T-helper 1 cell treated with Interleukin-12 subunit alpha and Interleukin-12 subunit beta and Interleukin-4 antibody, amounts not matched to agents 30 μg/mL and 1 μg/mL, for 36 hours (primary cell): ENCODE data around the gene SH3RF3.
"Not testable (repeated sequence)": the region's sequence is repeated elsewhere in the genome, so short reads cannot be mapped to it uniquely, and the experiment has no call there.

Experiments used
- H3K27ac Mint-ChIP-seq: one replicate; pipeline ENCODE4 v1.8.0; 2021; ENCODE audit warnings: mild to moderate bottlenecking, mixed read lengths
- H3K27me3 Mint-ChIP-seq: one replicate; pipeline ENCODE4 v1.8.0; 2021; ENCODE audit warnings: low read depth, mixed read lengths
- H3K36me3 Mint-ChIP-seq: one replicate; pipeline ENCODE4 v1.8.0; 2021; ENCODE audit warnings: low read depth, mixed read lengths
- H3K4me1 Mint-ChIP-seq: one replicate; pipeline ENCODE4 v1.8.0; 2021; ENCODE audit warnings: low read depth, mixed read lengths
- H3K4me3 Mint-ChIP-seq: one replicate; pipeline ENCODE4 v1.8.0; 2021; ENCODE audit warnings: mild to moderate bottlenecking, moderate library complexity, mixed read lengths
- H3K9me3 Mint-ChIP-seq: one replicate; pipeline ENCODE4 v1.8.0; 2021; ENCODE audit warnings: mixed read lengths

Gene SH3RF3

DNA sequence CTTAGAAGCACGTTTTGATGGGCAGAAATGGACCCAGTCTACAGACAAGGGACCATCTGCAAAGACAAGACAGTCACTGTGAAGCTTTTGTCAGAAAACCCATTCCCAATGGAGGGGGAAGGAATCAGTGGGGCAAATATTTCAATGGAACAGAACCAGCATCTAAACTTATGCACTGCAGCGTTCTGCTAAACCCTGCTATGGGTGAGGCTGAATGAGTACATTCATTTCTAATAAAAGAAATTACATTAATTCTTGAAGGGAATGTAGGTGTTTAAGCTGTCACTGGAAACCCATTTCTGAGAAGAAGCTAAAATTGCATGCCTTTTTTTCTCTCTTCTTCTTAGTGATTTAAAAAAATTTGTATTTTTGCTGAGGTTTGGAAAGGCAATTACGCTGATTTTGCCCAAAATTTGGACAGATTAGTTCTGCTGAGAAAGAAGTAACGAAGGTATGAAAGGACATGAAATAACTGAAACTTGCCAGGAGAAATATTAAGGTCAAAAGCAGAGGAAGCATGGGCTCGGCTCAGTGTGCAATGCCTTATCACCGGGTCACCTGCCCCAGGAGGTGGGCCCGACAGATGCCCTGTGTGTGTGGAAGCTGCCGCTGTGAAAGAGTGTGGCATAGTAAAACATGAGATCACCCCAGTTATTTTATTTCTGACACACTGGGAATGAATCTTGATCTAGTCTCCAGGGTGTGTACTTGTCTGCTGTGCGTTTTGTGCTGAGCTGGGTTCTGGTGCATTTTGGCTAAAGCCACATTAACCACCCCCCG, 24.2 kb downstream of the SH3RF3 start:
- no peak overlapping the region for H3K4me3 Mint-ChIP-seq
- H3K27me3 Mint-ChIP-seq: peaks cover 45% of the 10 kb centered on the region
- no peaks in the 10 kb centered on the region for H3K36me3 Mint-ChIP-seq
- no peak overlapping the region for H3K27ac Mint-ChIP-seq
- no peaks in the 10 kb centered on the region for H3K9me3 Mint-ChIP-seq
- peaks cover 2% of the 10 kb centered on the region for H3K4me1 Mint-ChIP-seq

DNA sequence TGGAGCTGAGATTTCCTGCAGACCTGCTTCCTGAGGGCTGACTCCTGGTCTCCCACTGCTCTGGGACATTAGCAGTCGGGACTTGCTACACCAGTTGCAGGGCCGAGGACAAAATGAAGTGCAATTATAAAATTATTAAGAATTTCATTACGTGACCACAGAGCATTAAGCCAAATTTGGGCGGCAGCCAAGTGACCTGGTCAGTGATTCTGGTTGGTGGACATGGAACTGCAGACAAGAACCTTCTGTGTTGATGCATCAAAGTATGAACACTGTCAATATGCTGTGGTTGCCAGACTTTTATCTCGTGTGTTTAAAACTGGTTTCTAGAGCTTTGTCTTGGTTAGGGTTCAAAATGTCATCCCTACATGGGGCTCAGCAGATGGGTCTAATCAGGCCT, 24.8 kb downstream of the SH3RF3 start:
- Mint-ChIP-seq H3K27me3 (peaks cover 40% of the 10 kb centered on the region), H3K36me3 (no peaks in the 10 kb centered on the region), H3K4me3 (no peak overlapping the region), H3K4me1 (peaks cover 2% of the 10 kb centered on the region), H3K9me3 (no peaks in the 10 kb centered on the region), H3K27ac (no peak overlapping the region)

DNA sequence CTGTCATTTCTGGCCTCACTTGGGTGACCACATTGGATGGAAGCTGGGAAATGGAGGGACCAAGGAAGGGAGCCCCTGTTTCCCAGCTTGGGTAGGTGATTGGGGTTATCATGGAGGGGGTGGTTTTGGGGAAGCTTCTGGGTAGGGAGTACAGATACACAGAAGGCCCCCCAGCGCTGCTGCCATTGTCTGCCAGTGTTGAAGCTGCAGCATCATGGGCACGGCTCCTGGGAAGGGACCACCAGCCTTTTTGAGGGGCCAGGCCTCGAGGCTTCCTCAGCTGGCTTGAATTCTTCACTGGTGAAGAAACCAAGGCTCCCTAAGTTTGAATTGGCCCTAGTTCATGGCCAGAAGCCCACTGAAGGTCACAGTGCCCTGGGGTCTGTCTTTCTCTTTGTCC, 25.2 kb downstream of the SH3RF3 start:
- Mint-ChIP-seq H3K27ac (no peak overlapping the region), H3K4me1 (peaks cover 2% of the 10 kb centered on the region), H3K36me3 (no peaks in the 10 kb centered on the region), H3K4me3 (no peak overlapping the region), H3K9me3 (no peaks in the 10 kb centered on the region), H3K27me3 (peaks cover 37% of the 10 kb centered on the region)

DNA sequence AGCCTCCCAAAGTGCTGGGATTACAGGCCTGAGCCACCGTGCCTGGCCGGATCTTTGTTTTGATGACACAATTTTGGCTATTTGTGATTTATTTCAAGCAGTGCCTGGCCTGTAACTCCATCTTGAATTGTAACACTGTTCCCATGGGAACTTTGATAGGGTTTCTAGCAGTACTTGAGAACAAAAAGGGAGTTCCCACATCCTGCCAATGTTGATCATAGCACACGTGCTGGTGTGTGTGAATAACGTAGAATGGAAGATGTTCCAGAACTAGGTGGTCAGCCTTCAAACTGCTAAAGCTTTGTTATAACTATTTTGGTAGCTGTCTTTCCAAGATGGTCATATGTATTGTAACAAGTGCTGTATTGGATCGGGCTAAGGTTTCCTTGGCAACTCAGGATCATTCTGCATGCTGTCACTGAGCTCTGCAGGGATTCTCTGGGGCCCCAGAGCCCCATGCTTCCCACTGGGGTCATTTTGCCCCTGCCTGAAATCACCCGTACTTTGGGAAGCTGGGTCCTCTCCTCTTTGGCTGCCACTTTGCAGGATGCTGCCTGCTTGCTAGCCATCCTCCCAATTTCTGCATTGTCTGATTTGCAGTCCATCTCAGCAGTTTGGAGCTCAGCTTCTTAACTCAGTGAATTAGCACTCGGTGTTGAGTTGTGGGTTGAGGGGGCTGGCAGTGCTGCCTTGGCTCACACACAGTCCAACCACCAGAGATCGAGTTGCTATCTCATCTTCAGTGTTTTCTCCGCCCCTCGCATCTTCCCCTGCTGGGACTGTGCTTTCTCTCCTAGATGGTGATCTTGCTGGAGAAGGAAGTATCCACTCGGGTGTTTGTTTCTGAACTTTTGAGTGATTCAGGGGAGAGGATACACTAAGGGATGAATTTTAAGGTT, 26.8 kb downstream of the SH3RF3 start:
- no peaks in the 10 kb centered on the region for H3K4me1 Mint-ChIP-seq
- H3K36me3 Mint-ChIP-seq: no peaks in the 10 kb centered on the region
- H3K9me3 Mint-ChIP-seq: no peaks in the 10 kb centered on the region
- H3K27me3 Mint-ChIP-seq: peaks cover 31% of the 10 kb centered on the region
- no peak overlapping the region for H3K27ac Mint-ChIP-seq
- H3K4me3 Mint-ChIP-seq: no peak overlapping the region

DNA sequence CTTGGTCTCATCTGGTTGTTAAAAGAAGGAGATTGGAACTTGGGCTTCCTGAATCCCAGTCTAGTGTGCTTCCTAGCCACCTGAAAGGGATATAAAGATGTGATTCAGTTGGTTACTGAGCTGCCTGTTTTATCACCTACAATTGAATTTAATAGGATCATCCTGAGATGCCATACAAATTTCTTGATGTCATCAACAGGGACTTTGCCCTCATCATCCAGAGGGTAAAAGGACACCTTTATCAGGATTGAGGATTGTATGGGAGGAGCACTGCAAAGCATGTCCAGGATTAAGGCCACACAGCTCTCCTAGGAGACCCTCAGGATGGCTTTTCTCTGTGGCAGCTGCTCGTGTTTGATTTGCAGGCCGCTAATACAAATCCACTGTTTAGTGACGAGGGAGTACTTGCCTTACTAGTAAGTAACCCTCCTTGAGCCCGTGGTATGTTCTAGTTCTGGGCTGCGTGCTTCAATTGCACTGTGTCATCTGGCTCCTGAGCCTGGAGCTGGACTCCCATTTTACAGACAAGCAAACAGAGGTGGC, 28.6 kb downstream of the SH3RF3 start:
- Mint-ChIP-seq H3K27ac (no peak overlapping the region), H3K27me3 (peaks cover 34% of the 10 kb centered on the region), H3K4me1 (no peaks in the 10 kb centered on the region), H3K9me3 (no peaks in the 10 kb centered on the region), H3K36me3 (no peaks in the 10 kb centered on the region), H3K4me3 (no peak overlapping the region)

DNA sequence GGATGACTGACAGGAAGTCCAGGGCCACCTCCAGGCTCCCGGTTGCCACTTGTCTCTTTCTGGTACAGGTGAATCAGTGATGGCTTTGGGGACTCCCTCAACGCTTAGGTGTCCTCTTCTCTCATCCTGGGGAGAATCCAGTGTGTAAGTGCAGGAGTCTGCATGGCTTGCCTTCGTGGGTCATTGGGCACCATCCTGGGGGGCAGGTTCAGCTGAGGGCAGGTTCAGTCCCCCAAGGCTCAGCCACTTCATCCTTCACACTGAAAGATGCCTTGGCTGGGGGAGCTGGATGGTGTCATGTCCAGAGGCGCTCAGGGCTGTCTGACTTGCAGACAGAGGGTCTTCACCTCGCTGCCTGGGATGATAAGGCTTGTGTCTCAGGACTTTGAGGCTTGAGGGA, 29.2 kb downstream of the SH3RF3 start:
- Mint-ChIP-seq H3K4me3 (no peak overlapping the region), H3K27ac (no peak overlapping the region), H3K4me1 (no peaks in the 10 kb centered on the region), H3K36me3 (no peaks in the 10 kb centered on the region), H3K9me3 (no peaks in the 10 kb centered on the region), H3K27me3 (peaks cover 28% of the 10 kb centered on the region)

- H3K4me3 Mint-ChIP-seq: no peak overlapping the region
- H3K36me3 Mint-ChIP-seq: no peaks in the 10 kb centered on the region
- H3K4me1 Mint-ChIP-seq: no peaks in the 10 kb centered on the region
These were observed 30.1 kb downstream of the SH3RF3 start for GRCh38 chr2:109159096-109159495.

DNA sequence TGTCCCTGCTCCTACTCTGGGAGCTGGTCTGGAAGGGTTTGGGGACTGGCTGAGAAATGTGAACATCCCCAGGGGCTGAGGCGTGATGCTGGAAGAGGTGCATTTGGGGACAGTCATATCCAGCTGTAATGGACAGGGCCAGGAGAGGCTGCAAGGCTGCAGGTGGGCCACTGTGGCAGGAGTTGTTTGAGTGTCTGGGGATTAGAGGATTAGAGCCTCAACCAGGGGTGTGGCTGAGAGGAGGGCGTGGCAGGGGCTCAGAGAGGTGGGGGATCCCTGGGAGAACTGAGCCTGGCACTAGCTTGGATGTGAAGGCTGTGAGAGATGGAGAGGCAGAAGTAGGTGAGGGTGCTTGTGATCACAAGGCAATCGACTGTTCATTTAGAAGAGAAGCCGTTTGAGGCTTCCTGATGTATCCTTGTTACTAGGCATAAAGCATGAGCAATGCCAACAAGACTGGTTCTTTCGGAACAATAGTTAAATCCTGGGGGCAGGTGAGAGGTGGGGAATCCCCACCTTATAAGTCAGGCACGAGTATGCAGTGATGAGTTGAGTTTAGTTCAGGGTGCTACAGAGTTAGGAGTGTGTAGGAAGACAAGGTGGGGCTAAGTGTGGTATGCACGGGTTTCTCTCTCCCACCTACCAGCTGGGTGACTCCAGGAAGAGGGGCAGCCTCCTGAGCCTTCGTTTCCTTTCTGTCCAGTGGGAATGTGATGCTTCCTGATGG, 31.9 kb downstream of the SH3RF3 start:
- Mint-ChIP-seq H3K9me3 (no peaks in the 10 kb centered on the region), H3K27ac (no peak overlapping the region), H3K4me1 (no peaks in the 10 kb centered on the region), H3K36me3 (no peaks in the 10 kb centered on the region), H3K4me3 (no peak overlapping the region), H3K27me3 (peaks cover 27% of the 10 kb centered on the region)

More at GRCh38 chr2:109159096-109159495, 30.1 kb downstream of the SH3RF3 start:
- Mint-ChIP-seq H3K9me3 (no peaks in the 10 kb centered on the region), H3K27ac (no peak overlapping the region), H3K27me3 (peaks cover 25% of the 10 kb centered on the region)

GRCh38 chr2:109162367-109162766, 33.4 kb downstream of the SH3RF3 start:
- H3K27me3 Mint-ChIP-seq: peaks cover 26% of the 10 kb centered on the region
- not testable (repeated sequence) for H3K27ac Mint-ChIP-seq, H3K36me3 Mint-ChIP-seq, H3K9me3 Mint-ChIP-seq, H3K4me3 Mint-ChIP-seq, H3K4me1 Mint-ChIP-seq

GRCh38 chr2:109162999-109163398, 34.0 kb downstream of the SH3RF3 start:
- H3K36me3 Mint-ChIP-seq: no peaks in the 10 kb centered on the region
- H3K27ac Mint-ChIP-seq: no peak overlapping the region
- H3K4me1 Mint-ChIP-seq: no peaks in the 10 kb centered on the region
- peaks cover 24% of the 10 kb centered on the region for H3K27me3 Mint-ChIP-seq
- no peaks in the 10 kb centered on the region for H3K9me3 Mint-ChIP-seq
- H3K4me3 Mint-ChIP-seq: no peak overlapping the region

DNA sequence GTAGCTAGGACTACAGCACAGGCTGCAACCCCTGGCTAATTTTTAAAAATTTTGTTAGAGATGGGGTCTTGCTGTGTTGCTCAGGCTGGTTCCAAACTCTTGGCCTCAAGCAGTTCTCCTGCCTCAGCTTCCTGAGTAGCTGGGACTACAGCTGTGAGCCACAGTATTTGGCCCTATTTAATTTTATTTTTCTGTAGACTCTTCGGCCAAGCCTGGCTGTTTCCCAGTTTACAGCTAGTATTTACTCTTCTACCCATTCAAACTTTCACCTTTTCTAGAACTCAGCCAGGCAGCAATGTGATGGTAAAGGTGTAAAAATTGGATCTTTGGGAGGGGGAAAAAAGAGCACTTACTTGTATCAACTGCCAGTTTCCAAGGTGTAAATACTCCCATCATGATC, 35.3 kb downstream of the SH3RF3 start:
- Mint-ChIP-seq H3K4me1 (no peaks in the 10 kb centered on the region), H3K27ac (no peak overlapping the region), H3K36me3 (no peaks in the 10 kb centered on the region), H3K4me3 (no peak overlapping the region), H3K9me3 (no peaks in the 10 kb centered on the region), H3K27me3 (peaks cover 32% of the 10 kb centered on the region)

GRCh38 chr2:109164739-109165221, 35.8 kb downstream of the SH3RF3 start:
- peaks cover 33% of the 10 kb centered on the region for H3K27me3 Mint-ChIP-seq
- no peak overlapping the region for H3K4me3 Mint-ChIP-seq
- no peaks in the 10 kb centered on the region for H3K36me3 Mint-ChIP-seq
- H3K27ac Mint-ChIP-seq: no peak overlapping the region
- no peaks in the 10 kb centered on the region for H3K4me1 Mint-ChIP-seq
- no peaks in the 10 kb centered on the region for H3K9me3 Mint-ChIP-seq

- Mint-ChIP-seq H3K27me3 (peaks cover 29% of the 10 kb centered on the region), H3K4me1 (no peaks in the 10 kb centered on the region), H3K4me3 (no peak overlapping the region), H3K36me3 (no peaks in the 10 kb centered on the region), H3K9me3 (no peaks in the 10 kb centered on the region), H3K27ac (no peak overlapping the region)
These were observed 37.8 kb downstream of the SH3RF3 start for GRCh38 chr2:109166811-109167210.

- Mint-ChIP-seq H3K9me3 (no peaks in the 10 kb centered on the region), H3K4me1 (no peaks in the 10 kb centered on the region), H3K27me3 (peaks cover 29% of the 10 kb centered on the region), H3K27ac (no peak overlapping the region), H3K4me3 (no peak overlapping the region), H3K36me3 (no peaks in the 10 kb centered on the region)
These were observed 39.1 kb downstream of the SH3RF3 start for GRCh38 chr2:109168086-109168485.
